Kidney epithelial cell (primary cell): ENCODE measurements around the gene FGGY. TPM values are rescaled to one million over a fixed set of nuclear protein-coding genes. Genes with fewer than 3 reads are reported as not detected.

ENCODE experiments used
- DNase-seq: peaks from one replicate; pipeline ENCODE4 v3.0.0-alpha.2; 2010; ENCODE audit warnings: low read depth
- H3K27me3 ChIP-seq: 2 replicates; pipeline ENCODE4 v1.6.0; 2011; ENCODE audit warnings: low read length; ENCODE audit not compliant: control insufficient read depth, insufficient read depth
- H3K36me3 ChIP-seq: 2 replicates; pipeline ENCODE4 v1.5.1; 2011; ENCODE audit warnings: low read length; ENCODE audit not compliant: control insufficient read depth, insufficient read depth
- H3K4me3 ChIP-seq: 2 replicates; pipeline ENCODE4 v1.5.1; 2011; ENCODE audit warnings: low read depth, mild to moderate bottlenecking, control low read depth, low read length
- total RNA-seq: library from RNA; depleted of rRNA; stranded (reverse); fragments of >200 nt; gene quantifications from 2 replicates; pipeline ENCODE4 v1.2.3, GENCODE V29; 2015
- TF ChIP-seq, protein P1 (sequence below): IDR thresholded peaks from 2 replicates; pipeline ENCODE4 v1.5.1; 2011; ENCODE audit warnings: mild to moderate bottlenecking, moderate library complexity, low read length, control low read depth, inconsistent platforms; ENCODE audit not compliant: insufficient read depth, poor library complexity, severe bottlenecking

Gene FGGY
- total RNA-seq, 1 donor from 2014 or later, result 8.6 TPM

DNA sequence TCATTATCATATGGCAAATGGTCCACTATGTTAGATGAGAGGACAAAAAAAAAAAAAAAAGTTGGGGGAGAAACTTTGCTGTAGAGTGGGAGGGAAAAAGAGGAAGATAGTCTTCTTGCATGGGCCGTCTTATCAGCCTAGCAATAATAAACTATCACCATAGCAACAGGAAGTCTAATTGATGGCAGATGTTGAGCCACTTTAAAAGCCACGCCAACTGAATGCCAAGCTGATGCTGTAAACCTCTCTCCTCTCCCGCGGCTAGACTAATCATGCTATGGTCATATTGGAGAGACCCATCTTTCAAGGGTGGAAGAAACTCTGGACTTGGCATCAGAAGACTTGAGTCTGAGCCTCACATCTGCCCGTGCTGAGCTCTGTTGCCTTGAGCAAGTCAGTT is 395.7 kb downstream of the FGGY start:
- no peaks in the 10 kb centered on the region for H3K27me3 ChIP-seq
- no peak for DNase-seq
- TF ChIP-seq, protein P1, sequence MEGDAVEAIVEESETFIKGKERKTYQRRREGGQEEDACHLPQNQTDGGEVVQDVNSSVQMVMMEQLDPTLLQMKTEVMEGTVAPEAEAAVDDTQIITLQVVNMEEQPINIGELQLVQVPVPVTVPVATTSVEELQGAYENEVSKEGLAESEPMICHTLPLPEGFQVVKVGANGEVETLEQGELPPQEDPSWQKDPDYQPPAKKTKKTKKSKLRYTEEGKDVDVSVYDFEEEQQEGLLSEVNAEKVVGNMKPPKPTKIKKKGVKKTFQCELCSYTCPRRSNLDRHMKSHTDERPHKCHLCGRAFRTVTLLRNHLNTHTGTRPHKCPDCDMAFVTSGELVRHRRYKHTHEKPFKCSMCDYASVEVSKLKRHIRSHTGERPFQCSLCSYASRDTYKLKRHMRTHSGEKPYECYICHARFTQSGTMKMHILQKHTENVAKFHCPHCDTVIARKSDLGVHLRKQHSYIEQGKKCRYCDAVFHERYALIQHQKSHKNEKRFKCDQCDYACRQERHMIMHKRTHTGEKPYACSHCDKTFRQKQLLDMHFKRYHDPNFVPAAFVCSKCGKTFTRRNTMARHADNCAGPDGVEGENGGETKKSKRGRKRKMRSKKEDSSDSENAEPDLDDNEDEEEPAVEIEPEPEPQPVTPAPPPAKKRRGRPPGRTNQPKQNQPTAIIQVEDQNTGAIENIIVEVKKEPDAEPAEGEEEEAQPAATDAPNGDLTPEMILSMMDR, result no peak

DNA sequence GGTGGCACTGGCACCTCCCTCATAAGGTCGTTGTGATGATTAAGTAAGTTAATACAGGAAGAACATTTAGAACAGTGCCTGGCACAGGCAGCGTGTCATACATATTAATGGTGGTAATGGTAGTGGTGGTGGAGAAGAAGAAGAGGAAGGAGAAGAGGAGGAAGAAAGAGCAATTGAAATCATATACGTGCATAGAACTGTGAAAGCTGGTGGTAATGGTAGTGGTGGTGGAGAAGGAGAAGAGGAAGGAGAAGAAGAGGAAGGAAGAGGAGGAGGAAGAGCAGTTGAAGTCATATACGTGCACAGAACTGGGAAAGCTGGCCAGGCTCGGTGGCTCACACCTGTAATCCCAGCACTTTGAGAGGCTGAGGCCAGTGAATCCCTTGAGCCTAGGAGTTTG is 396.5 kb downstream of the FGGY start:
- TF ChIP-seq, protein P1, result no peak
- DNase-seq, result no peak
- no peak overlapping the region for H3K4me3 ChIP-seq
- H3K27me3 ChIP-seq, result no peaks in the 10 kb centered on the region
- no peaks in the 10 kb centered on the region for H3K36me3 ChIP-seq

More for the DNA sequence above, 395.7 kb downstream of the FGGY start:
- Histone ChIP-seq H3K36me3 (no peaks in the 10 kb centered on the region), H3K4me3 (no peak overlapping the region)

DNA sequence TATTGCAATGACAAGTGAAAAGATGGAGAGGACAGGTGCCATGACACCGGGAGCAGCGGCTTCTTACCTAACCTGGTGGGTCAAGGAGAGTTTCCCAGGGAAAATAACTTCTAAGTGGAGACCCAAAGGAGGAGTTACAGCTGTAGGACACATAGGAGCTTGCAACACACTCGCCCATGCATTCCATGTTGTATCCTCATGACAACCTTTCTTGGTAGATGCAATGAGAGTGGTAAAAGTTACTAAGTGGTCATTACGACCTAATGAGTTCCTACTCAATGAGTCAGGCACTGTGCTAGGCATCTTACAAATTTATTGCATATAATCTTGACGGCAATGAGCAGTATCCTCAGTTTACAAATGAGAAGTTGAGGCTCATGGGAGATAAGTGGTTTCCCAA is 398.4 kb downstream of the FGGY start:
- no peaks in the 10 kb centered on the region for H3K36me3 ChIP-seq
- no peak for DNase-seq
- TF ChIP-seq, protein P1, result no peak
- H3K27me3 ChIP-seq, result no peaks in the 10 kb centered on the region
- H3K4me3 ChIP-seq, result no peak overlapping the region

DNA sequence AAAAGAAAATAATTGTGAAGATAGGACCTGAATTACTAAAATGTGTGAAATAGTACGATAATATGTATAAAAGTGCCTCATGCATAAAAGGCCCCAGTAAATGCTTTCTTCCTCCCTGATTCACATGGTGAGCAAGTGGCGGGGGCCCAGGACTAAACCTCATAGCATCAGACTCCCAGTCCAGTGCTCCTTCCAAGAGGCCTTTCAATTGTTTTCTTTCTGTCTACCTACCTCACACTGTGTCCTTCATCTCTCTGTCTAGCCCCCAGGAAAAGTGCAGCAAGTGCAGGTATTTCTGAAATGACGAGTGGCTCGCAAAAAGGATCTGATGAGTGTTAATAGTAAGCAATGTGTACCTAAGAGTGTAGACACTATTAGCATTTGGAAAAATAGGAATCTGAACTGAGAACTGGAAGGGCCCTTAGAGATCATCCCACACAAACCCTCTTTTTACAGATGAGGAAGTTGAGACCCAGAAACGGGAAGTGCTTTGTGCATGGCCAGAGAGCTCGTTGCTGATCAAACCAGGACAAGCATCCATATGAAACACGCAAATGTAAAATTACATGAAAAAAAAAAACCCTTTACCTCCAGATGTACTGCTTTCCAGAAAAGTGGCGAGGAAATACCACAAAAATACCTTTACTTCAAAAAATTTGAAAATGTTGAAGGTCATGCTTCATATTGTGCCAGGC is 399.7 kb downstream of the FGGY start:
- H3K27me3 ChIP-seq, result no peaks in the 10 kb centered on the region
- no peak for DNase-seq
- H3K36me3 ChIP-seq, result no peaks in the 10 kb centered on the region
- no peak overlapping the region for H3K4me3 ChIP-seq
- TF ChIP-seq, protein P1, result no peak

DNA sequence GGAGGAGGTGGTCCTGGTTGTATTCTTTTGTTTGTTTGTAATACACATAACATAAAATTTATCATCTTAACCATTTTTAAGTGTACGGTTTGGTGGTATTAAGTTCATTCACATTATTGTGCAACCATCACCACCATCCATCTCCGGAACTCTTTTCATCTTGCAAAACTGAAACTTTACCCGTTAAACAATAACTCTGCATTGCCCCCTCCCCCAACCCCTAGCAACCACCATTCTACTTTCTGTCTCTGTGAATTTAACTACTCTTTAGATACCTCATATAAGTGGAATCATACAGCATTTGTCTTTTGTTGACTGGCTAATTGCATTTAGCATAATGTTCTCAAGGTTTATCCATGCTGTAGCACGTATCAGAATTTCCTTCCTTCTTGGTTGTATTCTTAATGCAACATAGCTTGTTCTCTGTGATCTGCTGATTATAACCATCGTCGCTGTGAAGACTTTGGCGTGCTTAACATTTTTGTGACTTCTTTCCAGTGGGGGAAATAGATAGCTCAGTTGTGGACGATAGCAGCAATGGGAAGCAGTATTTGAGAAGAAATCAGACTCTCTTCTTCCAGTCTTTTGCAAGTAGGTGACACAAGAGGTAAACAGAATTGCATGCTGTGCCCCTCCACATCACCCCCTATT is 400.4 kb downstream of the FGGY start:
- no peak for DNase-seq

More for the DNA sequence above, 400.4 kb downstream of the FGGY start:
- TF ChIP-seq, protein P1, result no peak
- no peaks in the 10 kb centered on the region for H3K36me3 ChIP-seq
- H3K27me3 ChIP-seq, result no peaks in the 10 kb centered on the region
- no peak overlapping the region for H3K4me3 ChIP-seq
